ENCODE data around the gene NKD2. TPM values are rescaled to one million over a fixed set of nuclear protein-coding genes. Genes with fewer than 3 reads are reported as not detected.

The NKD2 gene
- total RNA-seq, 2 donors from 2014 or later, result 1.4 to 1.5 TPM

- TF ChIP-seq CTCF (IDR thresholded peaks at IDR 0.05), result no peak
- H3K27me3 ChIP-seq (replicated peaks; ENCODE audit: insufficient read depth), result no peaks in the 10 kb centered on the region
- no peak for ATAC-seq (ENCODE audit: insufficient number of reproducible peaks, low FRiP score, low read depth)
- H3K9me3 ChIP-seq, result no peaks in the 10 kb centered on the region
- no peak for DNase-seq (ENCODE audit: low spot score)
- no peaks in the 10 kb centered on the region for H3K36me3 ChIP-seq
- H3K4me3 ChIP-seq, result no peak overlapping the region
- no peak overlapping the region for H3K27ac ChIP-seq
- H3K4me1 ChIP-seq (ENCODE audit: control insufficient read depth in 1 of 2, low read depth in 2 of 2), result no peaks in the 10 kb centered on the region
These were observed 66.4 kb downstream of the NKD2 start for GRCh38 chr5:1074816-1075554.

DNA sequence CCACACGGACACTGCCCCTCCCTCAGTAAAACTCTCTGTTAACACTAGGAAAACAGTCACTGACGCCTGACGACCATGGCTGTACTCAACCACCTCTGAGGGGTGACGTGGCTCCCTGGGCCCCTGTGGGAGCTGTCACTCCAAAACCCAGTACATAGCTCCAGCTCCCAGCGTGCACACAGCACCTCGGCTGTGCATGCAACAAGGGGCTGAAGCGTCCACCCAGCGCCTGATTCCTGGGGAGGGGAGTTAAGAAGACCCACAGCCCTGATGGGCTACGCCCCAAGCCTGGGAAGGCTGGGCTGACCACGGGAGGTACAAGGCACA lies 66.9 kb downstream of the NKD2 start:
- Histone ChIP-seq H3K27me3 (replicated peaks; ENCODE audit: insufficient read depth) (no peaks in the 10 kb centered on the region), H3K36me3 (no peaks in the 10 kb centered on the region), H3K4me1 (ENCODE audit: control insufficient read depth in 1 of 2, low read depth in 2 of 2) (no peaks in the 10 kb centered on the region), H3K27ac (no peak overlapping the region), H3K4me3 (no peak overlapping the region), H3K9me3 (no peaks in the 10 kb centered on the region)
- DNase-seq (ENCODE audit: low spot score), result no peak
- TF ChIP-seq CTCF (IDR thresholded peaks at IDR 0.05), result no peak
- no peak for ATAC-seq (ENCODE audit: insufficient number of reproducible peaks, low FRiP score, low read depth)

- no peak for ATAC-seq (ENCODE audit: insufficient number of reproducible peaks, low FRiP score, low read depth)
- Histone ChIP-seq H3K4me1 (ENCODE audit: control insufficient read depth in 1 of 2, low read depth in 2 of 2) (no peaks in the 10 kb centered on the region), H3K9me3 (no peaks in the 10 kb centered on the region), H3K4me3 (no peak overlapping the region), H3K27ac (no peak overlapping the region), H3K27me3 (replicated peaks; ENCODE audit: insufficient read depth) (no peaks in the 10 kb centered on the region), H3K36me3 (no peaks in the 10 kb centered on the region)
- DNase-seq (ENCODE audit: low spot score), result no peak
- TF ChIP-seq CTCF (IDR thresholded peaks at IDR 0.05), result no peak
These were observed 67.3 kb downstream of the NKD2 start for GRCh38 chr5:1075931-1076330.

GRCh38 chr5:1076406-1076805 lies 67.8 kb downstream of the NKD2 start:
- Histone ChIP-seq H3K9me3 (no peaks in the 10 kb centered on the region), H3K27ac (no peak overlapping the region), H3K4me1 (ENCODE audit: control insufficient read depth in 1 of 2, low read depth in 2 of 2) (no peaks in the 10 kb centered on the region), H3K27me3 (replicated peaks; ENCODE audit: insufficient read depth) (no peaks in the 10 kb centered on the region), H3K36me3 (no peaks in the 10 kb centered on the region), H3K4me3 (no peak overlapping the region)
- no peak for DNase-seq (ENCODE audit: low spot score)
- TF ChIP-seq CTCF (IDR thresholded peaks at IDR 0.05), result no peak
- ATAC-seq (ENCODE audit: insufficient number of reproducible peaks, low FRiP score, low read depth), result no peak

GRCh38 chr5:1077026-1077425 lies 68.4 kb downstream of the NKD2 start:
- no peaks in the 10 kb centered on the region for H3K36me3 ChIP-seq

More at GRCh38 chr5:1077026-1077425, 68.4 kb downstream of the NKD2 start:
- ATAC-seq (ENCODE audit: insufficient number of reproducible peaks, low FRiP score, low read depth) (no peak), DNase-seq (ENCODE audit: low spot score) (no peak)
- H3K27me3 ChIP-seq (replicated peaks; ENCODE audit: insufficient read depth), result no peaks in the 10 kb centered on the region
- no peak overlapping the region for H3K4me3 ChIP-seq
- H3K9me3 ChIP-seq, result no peaks in the 10 kb centered on the region
- no peak overlapping the region for H3K27ac ChIP-seq
- no peaks in the 10 kb centered on the region for H3K4me1 ChIP-seq (ENCODE audit: control insufficient read depth in 1 of 2, low read depth in 2 of 2)
- no peak for TF ChIP-seq CTCF (IDR thresholded peaks at IDR 0.05)

Measured in thoracic aorta (tissue), 2 donors.